GM23338 (cell line): Measurements from ENCODE around the gene NT5DC4. TPM values are rescaled to one million over a fixed set of nuclear protein-coding genes. Genes with fewer than 3 reads are reported as not detected.

ENCODE experiments used
- ATAC-seq: fragments of 200-7000 bp; cut with Tn5 transposase; 3 replicates; pipeline ENCODE4 v1.9.1; 2020
- DNase-seq: peaks from one replicate; pipeline ENCODE4 v3.0.0-alpha.2; 2015; ENCODE audit warnings: low spot score
- H2AFZ ChIP-seq: fragments of 200-600 bp; sonication (generic); 2 replicates; pipeline ENCODE4 v1.8.0; 2016; ENCODE audit warnings: antibody characterized with exemption, mild to moderate bottlenecking, moderate library complexity
- H3F3A ChIP-seq: fragments of 200-600 bp; sonication (generic); replicated peaks from 2 replicates; pipeline ENCODE4 v1.8.0; 2017; ENCODE audit warnings: antibody characterized with exemption, mixed run types, low read depth
- H3K27ac ChIP-seq: fragments of 200-600 bp; sonication (generic); 2 replicates; pipeline ENCODE4 v1.6.1; 2016; ENCODE audit warnings: low read depth
- H3K27me3 ChIP-seq: fragments of 200-600 bp; sonication (generic); 2 replicates; pipeline ENCODE4 v1.8.0; 2016; ENCODE audit warnings: mild to moderate bottlenecking, mixed run types, moderate library complexity; ENCODE audit not compliant: insufficient read depth
- H3K36me3 ChIP-seq: fragments of 200-600 bp; sonication (generic); 2 replicates; pipeline ENCODE4 v1.8.0; 2016; ENCODE audit warnings: mild to moderate bottlenecking; ENCODE audit not compliant: insufficient read depth
- H3K4me1 ChIP-seq: fragments of 200-600 bp; sonication (generic); 2 replicates; pipeline ENCODE4 v1.8.0; 2016; ENCODE audit warnings: mild to moderate bottlenecking, moderate library complexity; ENCODE audit not compliant: insufficient read depth
- H3K4me2 ChIP-seq: fragments of 200-600 bp; sonication (generic); 2 replicates; pipeline ENCODE4 v1.7.1; 2017; ENCODE audit warnings: mixed run types
- H3K4me3 ChIP-seq: fragments of 200-600 bp; sonication (generic); 2 replicates; pipeline ENCODE4 v1.6.1; 2016; ENCODE audit warnings: mixed run types
- H3K79me2 ChIP-seq: fragments of 200-600 bp; sonication (generic); replicated peaks from 2 replicates; pipeline ENCODE4 v1.8.0; 2017; ENCODE audit warnings: mild to moderate bottlenecking; ENCODE audit not compliant: insufficient read depth
- H3K9me2 ChIP-seq: fragments of 200-600 bp; sonication (generic); 2 replicates; pipeline ENCODE4 v1.8.0; 2017; ENCODE audit not compliant: insufficient read depth
- H4K20me1 ChIP-seq: fragments of 200-600 bp; sonication (generic); replicated peaks from 2 replicates; pipeline ENCODE4 v1.8.0; 2017; ENCODE audit warnings: mild to moderate bottlenecking; ENCODE audit not compliant: insufficient read depth
- H3K27ac Mint-ChIP-seq: 2 replicates; pipeline ENCODE4 v1.8.0; 2020; ENCODE audit warnings: inconsistent platforms, mild to moderate bottlenecking, moderate library complexity, mixed read lengths
- H3K27me3 Mint-ChIP-seq: 3 replicates; pipeline ENCODE4 v1.8.0; 2022; ENCODE audit warnings: low read depth, mild to moderate bottlenecking, moderate library complexity, mixed read lengths, inconsistent platforms; ENCODE audit not compliant: insufficient read depth, poor library complexity
- H3K36me3 Mint-ChIP-seq: 3 replicates; pipeline ENCODE4 v1.8.0; 2021; ENCODE audit warnings: low read depth, mild to moderate bottlenecking, inconsistent platforms, moderate library complexity, mixed read lengths
- H3K4me1 Mint-ChIP-seq: 3 replicates; pipeline ENCODE4 v1.8.0; 2020; ENCODE audit warnings: mild to moderate bottlenecking, inconsistent platforms, mixed read lengths
- H3K4me3 Mint-ChIP-seq: 3 replicates; pipeline ENCODE4 v1.8.0; 2021; ENCODE audit warnings: moderate library complexity, mild to moderate bottlenecking, inconsistent platforms, mixed read lengths
- H3K9me3 Mint-ChIP-seq: 3 replicates; pipeline ENCODE4 v1.8.0; 2020; ENCODE audit warnings: moderate library complexity, mild to moderate bottlenecking, inconsistent platforms, mixed read lengths
- CREB1 ChIP-seq: fragments of 250-450 bp; sonication (Bioruptor Pico); IDR thresholded peaks from 2 replicates; pipeline ENCODE4 v1.5.0; 2020; ENCODE audit warnings: low read depth, mild to moderate bottlenecking, moderate library complexity
- EZH2 ChIP-seq: fragments of 200-600 bp; sonication (generic); IDR thresholded peaks from one replicate; pipeline ENCODE4 v1.8.0; 2017; ENCODE audit warnings: antibody characterized with exemption, mild to moderate bottlenecking, low read depth; ENCODE audit not compliant: unreplicated experiment
- EZH2phosphoT487 ChIP-seq: fragments of 200-600 bp; sonication (generic); IDR thresholded peaks from one replicate; pipeline ENCODE4 v1.8.1; 2018; ENCODE audit warnings: antibody characterized with exemption; ENCODE audit not compliant: unreplicated experiment
- JUNB ChIP-seq: IDR thresholded peaks from one replicate; pipeline ENCODE4 v1.6.1; 2016; ENCODE audit warnings: antibody characterized with exemption; ENCODE audit not compliant: unreplicated experiment
- NANOG ChIP-seq: IDR thresholded peaks from 2 replicates; pipeline ENCODE4 v1.6.1; 2016; ENCODE audit warnings: antibody characterized with exemption, borderline replicate concordance
- POLR2AphosphoS5 ChIP-seq: IDR thresholded peaks from 2 replicates; pipeline ENCODE4 v1.6.1; 2016; ENCODE audit warnings: antibody characterized with exemption, low read depth
- STAT1 ChIP-seq: IDR thresholded peaks from one replicate; pipeline ENCODE4 v1.6.1; 2016; ENCODE audit warnings: antibody characterized with exemption; ENCODE audit not compliant: unreplicated experiment
- ZNF114 ChIP-seq: fragments of 250-450 bp; sonication (Bioruptor Pico); IDR thresholded peaks from 2 replicates; pipeline ENCODE4 v1.5.0; 2020; ENCODE audit warnings: mild to moderate bottlenecking, moderate library complexity
- ZNF331 ChIP-seq: fragments of 250-450 bp; sonication (Bioruptor Pico); IDR thresholded peaks from 2 replicates; pipeline ENCODE4 v1.5.0; 2020; ENCODE audit warnings: low read depth, mild to moderate bottlenecking, moderate library complexity
- polyA plus RNA-seq: library from polyadenylated mRNA; unstranded; fragments of >200 nt; fragmentation: Nextera tagmentation; extraction: Ambion mirVana; gene quantifications from 2 replicates; pipeline ENCODE4 v1.2.1, GENCODE V29; 2016
- total RNA-seq: library from RNA; depleted of rRNA; stranded (reverse); fragments of >200 nt; shearing (Covaris generic); gene quantifications from 2 replicates; pipeline ENCODE4 v1.2.3, GENCODE V29; 2014
- TF ChIP-seq, protein P1 (sequence below): IDR thresholded peaks from one replicate; pipeline ENCODE4 v1.6.1; 2018; ENCODE audit warnings: antibody characterized with exemption; ENCODE audit not compliant: unreplicated experiment
- TF ChIP-seq, protein P2 (sequence below), 2 experiments: fragments of 200-600 bp in 1 of 2; sonication (generic) in 1 of 2; conservative IDR thresholded peaks; 2 replicates each; pipeline versions ENCODE4 v1.5.1 to v1.6.1; 2016 to 2017; ENCODE audit warnings: antibody characterized with exemption in 2 of 2, low read depth in 2 of 2, mild to moderate bottlenecking in 2 of 2, moderate library complexity in 1 of 2
- TF ChIP-seq, protein P3 (sequence below): fragments of 250-450 bp; sonication (Bioruptor Pico); IDR thresholded peaks from 2 replicates; pipeline ENCODE4 v1.5.0; 2020; ENCODE audit warnings: mild to moderate bottlenecking, moderate library complexity
- TF ChIP-seq, protein P4 (sequence below): IDR thresholded peaks from 2 replicates; pipeline ENCODE4 v1.6.1; 2016; ENCODE audit warnings: antibody characterized with exemption

Gene NT5DC4
- total and polyA plus RNA-seq, 2 experiments from 2014 or later, result not detected

DNA sequence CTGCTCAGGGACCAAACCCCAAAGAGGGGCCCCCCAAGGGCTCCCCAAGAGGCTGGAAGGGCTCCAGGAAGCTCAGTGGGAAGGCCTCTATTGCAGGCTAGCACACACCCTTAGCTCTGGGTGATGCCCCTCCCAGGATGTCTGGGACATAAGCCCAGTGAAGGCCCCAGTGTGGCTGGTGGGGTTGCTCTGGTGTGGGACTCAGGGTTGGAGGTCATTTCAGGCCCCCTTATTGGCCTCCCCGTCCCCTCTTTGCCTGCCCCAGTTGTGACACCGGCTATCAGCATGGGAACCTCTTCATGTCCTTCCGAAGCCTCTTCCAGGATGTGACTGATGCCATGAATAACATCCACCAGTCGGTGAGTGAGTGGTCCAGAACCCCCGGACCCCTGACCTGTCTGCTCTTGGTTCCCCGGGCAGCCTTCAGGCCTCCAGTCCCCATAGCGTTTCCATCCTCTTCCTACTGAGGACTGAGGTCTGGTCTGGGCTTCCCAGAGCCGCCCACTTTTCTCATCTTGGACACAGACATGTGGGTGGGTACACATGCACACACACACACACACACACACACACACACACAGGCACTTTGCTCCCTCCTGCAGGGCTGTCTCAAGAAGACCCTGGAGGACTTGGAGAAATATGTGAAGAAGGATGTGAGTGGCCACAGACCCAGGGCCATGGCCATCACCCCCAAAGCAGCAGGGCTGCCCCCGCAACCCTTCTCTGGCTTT is 2.2 kb downstream of the NT5DC4 start:
- H3K79me2 ChIP-seq, result no peaks in the 10 kb centered on the region
- TF ChIP-seq, protein P1, sequence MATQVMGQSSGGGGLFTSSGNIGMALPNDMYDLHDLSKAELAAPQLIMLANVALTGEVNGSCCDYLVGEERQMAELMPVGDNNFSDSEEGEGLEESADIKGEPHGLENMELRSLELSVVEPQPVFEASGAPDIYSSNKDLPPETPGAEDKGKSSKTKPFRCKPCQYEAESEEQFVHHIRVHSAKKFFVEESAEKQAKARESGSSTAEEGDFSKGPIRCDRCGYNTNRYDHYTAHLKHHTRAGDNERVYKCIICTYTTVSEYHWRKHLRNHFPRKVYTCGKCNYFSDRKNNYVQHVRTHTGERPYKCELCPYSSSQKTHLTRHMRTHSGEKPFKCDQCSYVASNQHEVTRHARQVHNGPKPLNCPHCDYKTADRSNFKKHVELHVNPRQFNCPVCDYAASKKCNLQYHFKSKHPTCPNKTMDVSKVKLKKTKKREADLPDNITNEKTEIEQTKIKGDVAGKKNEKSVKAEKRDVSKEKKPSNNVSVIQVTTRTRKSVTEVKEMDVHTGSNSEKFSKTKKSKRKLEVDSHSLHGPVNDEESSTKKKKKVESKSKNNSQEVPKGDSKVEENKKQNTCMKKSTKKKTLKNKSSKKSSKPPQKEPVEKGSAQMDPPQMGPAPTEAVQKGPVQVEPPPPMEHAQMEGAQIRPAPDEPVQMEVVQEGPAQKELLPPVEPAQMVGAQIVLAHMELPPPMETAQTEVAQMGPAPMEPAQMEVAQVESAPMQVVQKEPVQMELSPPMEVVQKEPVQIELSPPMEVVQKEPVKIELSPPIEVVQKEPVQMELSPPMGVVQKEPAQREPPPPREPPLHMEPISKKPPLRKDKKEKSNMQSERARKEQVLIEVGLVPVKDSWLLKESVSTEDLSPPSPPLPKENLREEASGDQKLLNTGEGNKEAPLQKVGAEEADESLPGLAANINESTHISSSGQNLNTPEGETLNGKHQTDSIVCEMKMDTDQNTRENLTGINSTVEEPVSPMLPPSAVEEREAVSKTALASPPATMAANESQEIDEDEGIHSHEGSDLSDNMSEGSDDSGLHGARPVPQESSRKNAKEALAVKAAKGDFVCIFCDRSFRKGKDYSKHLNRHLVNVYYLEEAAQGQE, result no peak
- no peak for TF ChIP-seq JUNB
- TF ChIP-seq STAT1, result no peak
- no peak for TF ChIP-seq ZNF114 (CRISPR knock-in tag)
- no peak for TF ChIP-seq ZNF331 (CRISPR knock-in tag)
- TF ChIP-seq EZH2phosphoT487, result no peak
- TF ChIP-seq EZH2, result no peak
- TF ChIP-seq NANOG, result no peak
- no peak for TF ChIP-seq POLR2AphosphoS5
- TF ChIP-seq, protein P2, sequence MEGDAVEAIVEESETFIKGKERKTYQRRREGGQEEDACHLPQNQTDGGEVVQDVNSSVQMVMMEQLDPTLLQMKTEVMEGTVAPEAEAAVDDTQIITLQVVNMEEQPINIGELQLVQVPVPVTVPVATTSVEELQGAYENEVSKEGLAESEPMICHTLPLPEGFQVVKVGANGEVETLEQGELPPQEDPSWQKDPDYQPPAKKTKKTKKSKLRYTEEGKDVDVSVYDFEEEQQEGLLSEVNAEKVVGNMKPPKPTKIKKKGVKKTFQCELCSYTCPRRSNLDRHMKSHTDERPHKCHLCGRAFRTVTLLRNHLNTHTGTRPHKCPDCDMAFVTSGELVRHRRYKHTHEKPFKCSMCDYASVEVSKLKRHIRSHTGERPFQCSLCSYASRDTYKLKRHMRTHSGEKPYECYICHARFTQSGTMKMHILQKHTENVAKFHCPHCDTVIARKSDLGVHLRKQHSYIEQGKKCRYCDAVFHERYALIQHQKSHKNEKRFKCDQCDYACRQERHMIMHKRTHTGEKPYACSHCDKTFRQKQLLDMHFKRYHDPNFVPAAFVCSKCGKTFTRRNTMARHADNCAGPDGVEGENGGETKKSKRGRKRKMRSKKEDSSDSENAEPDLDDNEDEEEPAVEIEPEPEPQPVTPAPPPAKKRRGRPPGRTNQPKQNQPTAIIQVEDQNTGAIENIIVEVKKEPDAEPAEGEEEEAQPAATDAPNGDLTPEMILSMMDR (conservative IDR thresholded peaks at IDR 0.05; ENCODE audit: low read depth in 2 of 2), result no peak
- TF ChIP-seq, protein P3, sequence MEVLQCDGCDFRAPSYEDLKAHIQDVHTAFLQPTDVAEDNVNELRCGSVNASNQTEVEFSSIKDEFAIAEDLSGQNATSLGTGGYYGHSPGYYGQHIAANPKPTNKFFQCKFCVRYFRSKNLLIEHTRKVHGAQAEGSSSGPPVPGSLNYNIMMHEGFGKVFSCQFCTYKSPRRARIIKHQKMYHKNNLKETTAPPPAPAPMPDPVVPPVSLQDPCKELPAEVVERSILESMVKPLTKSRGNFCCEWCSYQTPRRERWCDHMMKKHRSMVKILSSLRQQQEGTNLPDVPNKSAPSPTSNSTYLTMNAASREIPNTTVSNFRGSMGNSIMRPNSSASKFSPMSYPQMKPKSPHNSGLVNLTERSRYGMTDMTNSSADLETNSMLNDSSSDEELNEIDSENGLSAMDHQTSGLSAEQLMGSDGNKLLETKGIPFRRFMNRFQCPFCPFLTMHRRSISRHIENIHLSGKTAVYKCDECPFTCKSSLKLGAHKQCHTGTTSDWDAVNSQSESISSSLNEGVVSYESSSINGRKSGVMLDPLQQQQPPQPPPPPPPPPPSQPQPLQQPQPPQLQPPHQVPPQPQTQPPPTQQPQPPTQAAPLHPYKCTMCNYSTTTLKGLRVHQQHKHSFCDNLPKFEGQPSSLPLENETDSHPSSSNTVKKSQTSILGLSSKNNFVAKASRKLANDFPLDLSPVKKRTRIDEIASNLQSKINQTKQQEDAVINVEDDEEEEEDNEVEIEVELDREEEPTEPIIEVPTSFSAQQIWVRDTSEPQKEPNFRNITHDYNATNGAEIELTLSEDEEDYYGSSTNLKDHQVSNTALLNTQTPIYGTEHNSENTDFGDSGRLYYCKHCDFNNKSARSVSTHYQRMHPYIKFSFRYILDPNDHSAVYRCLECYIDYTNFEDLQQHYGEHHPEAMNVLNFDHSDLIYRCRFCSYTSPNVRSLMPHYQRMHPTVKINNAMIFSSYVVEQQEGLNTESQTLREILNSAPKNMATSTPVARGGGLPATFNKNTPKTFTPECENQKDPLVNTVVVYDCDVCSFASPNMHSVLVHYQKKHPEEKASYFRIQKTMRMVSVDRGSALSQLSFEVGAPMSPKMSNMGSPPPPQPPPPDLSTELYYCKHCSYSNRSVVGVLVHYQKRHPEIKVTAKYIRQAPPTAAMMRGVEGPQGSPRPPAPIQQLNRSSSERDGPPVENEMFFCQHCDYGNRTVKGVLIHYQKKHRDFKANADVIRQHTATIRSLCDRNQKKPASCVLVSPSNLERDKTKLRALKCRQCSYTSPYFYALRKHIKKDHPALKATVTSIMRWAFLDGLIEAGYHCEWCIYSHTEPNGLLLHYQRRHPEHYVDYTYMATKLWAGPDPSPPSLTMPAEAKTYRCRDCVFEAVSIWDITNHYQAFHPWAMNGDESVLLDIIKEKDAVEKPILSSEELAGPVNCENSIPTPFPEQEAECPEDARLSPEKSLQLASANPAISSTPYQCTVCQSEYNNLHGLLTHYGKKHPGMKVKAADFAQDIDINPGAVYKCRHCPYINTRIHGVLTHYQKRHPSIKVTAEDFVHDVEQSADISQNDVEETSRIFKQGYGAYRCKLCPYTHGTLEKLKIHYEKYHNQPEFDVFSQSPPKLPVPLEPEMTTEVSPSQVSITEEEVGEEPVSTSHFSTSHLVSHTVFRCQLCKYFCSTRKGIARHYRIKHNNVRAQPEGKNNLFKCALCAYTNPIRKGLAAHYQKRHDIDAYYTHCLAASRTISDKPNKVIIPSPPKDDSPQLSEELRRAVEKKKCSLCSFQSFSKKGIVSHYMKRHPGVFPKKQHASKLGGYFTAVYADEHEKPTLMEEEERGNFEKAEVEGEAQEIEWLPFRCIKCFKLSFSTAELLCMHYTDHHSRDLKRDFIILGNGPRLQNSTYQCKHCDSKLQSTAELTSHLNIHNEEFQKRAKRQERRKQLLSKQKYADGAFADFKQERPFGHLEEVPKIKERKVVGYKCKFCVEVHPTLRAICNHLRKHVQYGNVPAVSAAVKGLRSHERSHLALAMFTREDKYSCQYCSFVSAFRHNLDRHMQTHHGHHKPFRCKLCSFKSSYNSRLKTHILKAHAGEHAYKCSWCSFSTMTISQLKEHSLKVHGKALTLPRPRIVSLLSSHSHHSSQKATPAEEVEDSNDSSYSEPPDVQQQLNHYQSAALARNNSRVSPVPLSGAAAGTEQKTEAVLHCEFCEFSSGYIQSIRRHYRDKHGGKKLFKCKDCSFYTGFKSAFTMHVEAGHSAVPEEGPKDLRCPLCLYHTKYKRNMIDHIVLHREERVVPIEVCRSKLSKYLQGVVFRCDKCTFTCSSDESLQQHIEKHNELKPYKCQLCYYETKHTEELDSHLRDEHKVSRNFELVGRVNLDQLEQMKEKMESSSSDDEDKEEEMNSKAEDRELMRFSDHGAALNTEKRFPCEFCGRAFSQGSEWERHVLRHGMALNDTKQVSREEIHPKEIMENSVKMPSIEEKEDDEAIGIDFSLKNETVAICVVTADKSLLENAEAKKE (CRISPR knock-in tag), result no peak
- TF ChIP-seq, protein P4, sequence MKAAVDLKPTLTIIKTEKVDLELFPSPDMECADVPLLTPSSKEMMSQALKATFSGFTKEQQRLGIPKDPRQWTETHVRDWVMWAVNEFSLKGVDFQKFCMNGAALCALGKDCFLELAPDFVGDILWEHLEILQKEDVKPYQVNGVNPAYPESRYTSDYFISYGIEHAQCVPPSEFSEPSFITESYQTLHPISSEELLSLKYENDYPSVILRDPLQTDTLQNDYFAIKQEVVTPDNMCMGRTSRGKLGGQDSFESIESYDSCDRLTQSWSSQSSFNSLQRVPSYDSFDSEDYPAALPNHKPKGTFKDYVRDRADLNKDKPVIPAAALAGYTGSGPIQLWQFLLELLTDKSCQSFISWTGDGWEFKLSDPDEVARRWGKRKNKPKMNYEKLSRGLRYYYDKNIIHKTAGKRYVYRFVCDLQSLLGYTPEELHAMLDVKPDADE, result no peak
- no peak for TF ChIP-seq CREB1
- H3K4me3 ChIP-seq, result no peak overlapping the region
- Mint-ChIP-seq H3K9me3 (no peaks in the 10 kb centered on the region), H3K27ac (no peak overlapping the region), H3K4me3 (no peak overlapping the region), H3K36me3 (no peaks in the 10 kb centered on the region), H3K27me3 (peaks cover 7% of the 10 kb centered on the region), H3K4me1 (no peaks in the 10 kb centered on the region)
- DNase-seq (no peak), ATAC-seq (no peak)
- no peaks in the 10 kb centered on the region for H3K9me2 ChIP-seq
- H3K4me2 ChIP-seq, result no peak overlapping the region
- no peaks in the 10 kb centered on the region for H3F3A ChIP-seq
- H3K4me1 ChIP-seq, result no peaks in the 10 kb centered on the region; the same call in 1 of the 2 replicates
- H3K36me3 ChIP-seq, result no peaks in the 10 kb centered on the region
- H2AFZ ChIP-seq, result no peak overlapping the region
- H3K27me3 ChIP-seq, result no peaks in the 10 kb centered on the region
- H4K20me1 ChIP-seq, result no peaks in the 10 kb centered on the region
- H3K27ac ChIP-seq, result no peak overlapping the region
